Kidney (tissue), 14 donors: Measurements from ENCODE around the gene PPDPF. TPM values are rescaled to one million over a fixed set of nuclear protein-coding genes. Genes with fewer than 3 reads are reported as not detected.

Source experiments
- DNase-seq, 5 donors: peaks; one replicate each; pipeline ENCODE4 v3.0.0-alpha.2; 2013 to 2020
- FAIRE-seq: peaks from 2 replicates; lab custom pipeline; 2012; peaks lifted over from hg19 to GRCh38; lab: Jason Lieb, UNC
- H3K27ac ChIP-seq, 2 donors: one replicate each; pipeline ENCODE4 v1.7.0; 2013; ENCODE audit warnings: low read depth in 2 of 2, low read length in 2 of 2, inconsistent platforms in 1 of 2
- H3K27me3 ChIP-seq: one replicate; pipeline ENCODE4 v1.7.1; 2013; ENCODE audit warnings: low read length, inconsistent platforms; ENCODE audit not compliant: control insufficient read depth, insufficient read depth
- H3K36me3 ChIP-seq, 3 donors: one replicate each; pipeline versions ENCODE4 v1.7.0 to v1.7.1; 2013; ENCODE audit warnings: low read length in 3 of 3, control low read depth in 1 of 3, inconsistent platforms in 1 of 3; ENCODE audit not compliant: insufficient read depth in 3 of 3, control insufficient read depth in 2 of 3
- H3K4me1 ChIP-seq, 3 donors: one replicate each; pipeline versions ENCODE4 v1.7.0 to v1.7.1; 2013; ENCODE audit warnings: low read length in 3 of 3, inconsistent platforms in 1 of 3, low read depth in 1 of 3; ENCODE audit not compliant: control insufficient read depth in 2 of 3, insufficient read depth in 2 of 3
- H3K4me3 ChIP-seq, 3 donors: one replicate each; pipeline versions ENCODE4 v1.7.0 to v1.8.1; 2013; ENCODE audit warnings: low read length in 3 of 3, control low read depth in 1 of 3, inconsistent platforms in 1 of 3
- H3K9ac ChIP-seq, 3 donors: one replicate each; pipeline versions ENCODE4 v1.7.0 to v1.7.1; 2013; ENCODE audit warnings: low read length in 3 of 3, control low read depth in 1 of 3, inconsistent platforms in 1 of 3
- H3K9me3 ChIP-seq, 3 donors: one replicate each; pipeline versions ENCODE4 v1.7.0 to v1.7.1; 2013; ENCODE audit warnings: low read length in 3 of 3, control low read depth in 1 of 3, inconsistent platforms in 1 of 3; ENCODE audit not compliant: control insufficient read depth in 2 of 3, insufficient read depth in 1 of 3
- CTCF ChIP-seq: IDR thresholded peaks from 3 replicates; pipeline ENCODE4 v1.5.1; 2012; ENCODE audit warnings: mild to moderate bottlenecking, moderate library complexity, borderline replicate concordance; ENCODE audit not compliant: insufficient read depth; ENCODE audit errors: extremely low read depth
- intact Hi-C: fragments of 100-400 bp; cut with DNase I; formaldehyde crosslinking; loops from one replicate; pipeline ENCODE4 v1.11.1; 2022
- polyA plus RNA-seq: library from polyadenylated mRNA; stranded (reverse); fragments of 350-450 nt; fragmentation: Illumina TruSeq; extraction: RNeasy Lipid Tissue Mini Kit (QIAGEN cat#74804); gene quantifications from one replicate; pipeline ENCODE4 v1.2.3, GENCODE V29; 2014; ENCODE audit warnings: low read depth, low replicate concordance; ENCODE audit not compliant: insufficient read depth
- total RNA-seq: library from RNA; stranded (reverse); fragmentation: NEBNext Ultra II Directional; extraction: Animal tissue kit (Norgen Biotek cat#: 25700); gene quantifications from one replicate; pipeline ENCODE4 v1.2.1, GENCODE V29; 2021
- donor health status: control.
- donor health status: control.
- donor health status: control.
- donor health status: control.
- donor health status: control.
- donor health status: DM: yes; HTN: yes; CAD: no.
- donor health status: Normal renal cell carcinoma (clear cell type).

The PPDPF gene
- total and polyA plus RNA-seq, 2 donors from 2014 or later = 578 to 961 TPM

DNA sequence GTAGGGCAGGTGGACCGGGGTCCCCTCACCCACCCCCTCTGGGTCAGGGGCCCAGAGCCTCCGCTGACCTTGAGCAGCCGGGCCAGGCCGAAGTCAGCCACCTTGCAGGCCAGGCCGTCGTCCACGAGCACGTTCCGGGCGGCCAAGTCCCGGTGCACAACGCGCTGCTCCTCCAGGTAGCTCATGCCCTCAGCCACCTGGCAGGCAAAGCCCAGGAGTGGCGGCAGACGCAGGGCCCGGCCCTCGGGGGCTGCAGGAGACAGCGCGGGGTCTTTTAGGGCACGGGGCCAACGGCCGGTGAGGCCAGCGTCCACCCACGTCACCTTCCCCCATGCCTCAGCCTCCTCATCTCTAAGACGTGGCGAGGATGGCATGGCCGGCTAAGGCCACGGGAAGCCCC, 20.8 kb downstream of the PPDPF start:
- Histone ChIP-seq H3K4me1 (peaks cover 0 to 4% (median 0%) of the 10 kb centered on the region in 3 donors), H3K4me3 (no peak overlapping the region), H3K27ac (no peak overlapping the region), H3K9me3 (no peaks in the 10 kb centered on the region), H3K36me3 (no peaks in the 10 kb centered on the region), H3K27me3 (no peaks in the 10 kb centered on the region), H3K9ac (no peak overlapping the region)
- intact Hi-C loops = no loop called here
- no peak for DNase-seq
- no peak for FAIRE-seq
- no peak for TF ChIP-seq CTCF

GRCh38 chr20:63542031-63542559, 21.5 kb downstream of the PPDPF start:
- H3K9me3 ChIP-seq = no peaks in the 10 kb centered on the region
- intact Hi-C loops = no loop called here
- DNase-seq (no peak), FAIRE-seq (no peak)
- H3K9ac ChIP-seq = no peak overlapping the region
- H3K27me3 ChIP-seq = no peaks in the 10 kb centered on the region
- no peak for TF ChIP-seq CTCF
- H3K4me1 ChIP-seq = peaks cover 0 to 4% (median 0%) of the 10 kb centered on the region in 3 donors
- no peaks in the 10 kb centered on the region for H3K36me3 ChIP-seq
- no peak overlapping the region for H3K4me3 ChIP-seq
- no peak overlapping the region for H3K27ac ChIP-seq

DNA sequence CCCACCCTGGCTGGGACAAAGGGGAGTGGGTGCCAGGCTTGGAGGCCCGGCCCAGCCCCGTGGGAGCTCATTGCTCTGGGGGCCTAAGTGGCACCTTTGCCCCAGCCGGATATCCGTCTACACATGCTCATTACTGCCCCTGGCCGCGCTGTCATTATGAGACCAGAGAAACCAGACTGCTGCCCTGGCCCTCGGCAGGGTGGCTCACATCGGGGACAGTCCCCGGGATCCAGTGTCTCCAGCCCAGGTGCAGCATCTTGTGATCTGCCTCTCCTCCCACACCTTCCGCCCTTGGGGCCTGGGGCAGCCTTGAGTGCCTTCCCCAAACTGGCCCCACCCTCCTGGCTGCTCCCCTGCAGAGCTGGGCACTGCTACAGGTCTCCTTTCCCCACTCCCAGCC, 22.1 kb downstream of the PPDPF start:
- no peaks in the 10 kb centered on the region for H3K36me3 ChIP-seq
- H3K9me3 ChIP-seq = no peaks in the 10 kb centered on the region
- no peak for DNase-seq
- H3K4me3 ChIP-seq = no peak overlapping the region
- TF ChIP-seq CTCF = no peak
- peaks cover 0 to 1% (median 0%) of the 10 kb centered on the region in 3 donors for H3K4me1 ChIP-seq
- no peak overlapping the region for H3K27ac ChIP-seq
- intact Hi-C loops = no loop called here
- no peaks in the 10 kb centered on the region for H3K27me3 ChIP-seq
- no peak for FAIRE-seq
- H3K9ac ChIP-seq = no peak overlapping the region

DNA sequence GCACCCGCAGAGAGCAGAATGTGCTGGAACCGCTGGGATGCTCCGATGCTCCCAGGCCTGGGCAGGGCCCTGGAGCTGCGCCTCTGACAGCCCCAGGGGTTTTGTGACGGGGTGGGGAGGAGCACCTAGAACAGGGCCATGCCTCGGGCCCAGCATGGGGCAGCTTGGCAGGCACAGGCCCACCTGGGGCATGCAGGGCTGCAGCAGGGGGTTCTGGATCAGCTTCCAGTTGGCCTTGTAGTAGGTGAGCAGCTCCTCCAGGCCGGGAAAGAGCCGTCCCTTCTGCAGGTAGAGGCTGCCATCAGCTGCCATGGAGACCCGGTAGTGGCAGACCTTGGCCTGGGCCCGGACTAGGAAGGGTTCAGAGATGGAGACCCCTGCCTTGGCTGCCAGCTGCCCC, 22.6 kb downstream of the PPDPF start:
- H3K4me1 ChIP-seq = no peaks in the 10 kb centered on the region
- no peak overlapping the region for H3K4me3 ChIP-seq
- H3K9ac ChIP-seq = no peak overlapping the region
- FAIRE-seq (no peak), DNase-seq (no peak)
- intact Hi-C loops = no loop called here
- H3K36me3 ChIP-seq = no peaks in the 10 kb centered on the region
- H3K27me3 ChIP-seq = no peaks in the 10 kb centered on the region
- no peak for TF ChIP-seq CTCF
- H3K27ac ChIP-seq = no peak overlapping the region
- no peaks in the 10 kb centered on the region for H3K9me3 ChIP-seq
